HEK293 (cell line): Measurements from ENCODE around the gene PRRT3.

Experiments
- FEZF1 ChIP-seq: fragments of 450-650 bp; formaldehyde crosslinking; IDR thresholded peaks from 2 replicates; pipeline ENCODE4 v1.5.1; 2016; ENCODE audit warnings: missing biosample characterization, missing genetic modification characterization
- GLIS1 ChIP-seq: fragments of 450-650 bp; formaldehyde crosslinking; IDR thresholded peaks from 2 replicates; pipeline ENCODE4 v1.5.1; 2016; ENCODE audit warnings: missing biosample characterization, missing genetic modification characterization
- KLF9 ChIP-seq: fragments of 450-650 bp; formaldehyde crosslinking; IDR thresholded peaks from 2 replicates; pipeline ENCODE4 v1.5.1; 2016; ENCODE audit warnings: missing biosample characterization, missing genetic modification characterization, low read depth
- MYNN ChIP-seq: fragments of 450-650 bp; formaldehyde crosslinking; IDR thresholded peaks from 2 replicates; pipeline ENCODE4 v1.5.1; 2016; ENCODE audit warnings: missing biosample characterization, missing genetic modification characterization, borderline replicate concordance
- SP2 ChIP-seq: fragments of 450-650 bp; formaldehyde crosslinking; IDR thresholded peaks from 2 replicates; pipeline ENCODE4 v1.5.1; 2016; ENCODE audit warnings: missing biosample characterization, missing genetic modification characterization
- SP3 ChIP-seq: fragments of 450-650 bp; formaldehyde crosslinking; IDR thresholded peaks from 2 replicates; pipeline ENCODE4 v1.5.1; 2016; ENCODE audit warnings: missing biosample characterization, missing genetic modification characterization
- WT1 ChIP-seq: fragments of 450-650 bp; formaldehyde crosslinking; IDR thresholded peaks from 2 replicates; pipeline ENCODE4 v1.5.1; 2016; ENCODE audit warnings: missing biosample characterization, missing genetic modification characterization
- ZBTB20 ChIP-seq: fragments of 450-650 bp; formaldehyde crosslinking; IDR thresholded peaks from 2 replicates; pipeline ENCODE4 v1.5.1; 2016; ENCODE audit warnings: missing biosample characterization, missing genetic modification characterization
- ZBTB48 ChIP-seq: fragments of 450-650 bp; formaldehyde crosslinking; IDR thresholded peaks from 2 replicates; pipeline ENCODE4 v1.5.1; 2016; ENCODE audit warnings: missing biosample characterization, missing genetic modification characterization
- ZNF266 ChIP-seq: fragments of 450-650 bp; formaldehyde crosslinking; IDR thresholded peaks from 2 replicates; pipeline ENCODE4 v1.5.1; 2016; ENCODE audit warnings: missing biosample characterization, missing genetic modification characterization, low read depth
- ZNF335 ChIP-seq: fragments of 450-650 bp; formaldehyde crosslinking; conservative IDR thresholded peaks from 2 replicates; pipeline ENCODE4 v1.5.1; 2016; ENCODE audit warnings: missing biosample characterization, missing genetic modification characterization
- ZNF341 ChIP-seq: fragments of 450-650 bp; formaldehyde crosslinking; IDR thresholded peaks from 2 replicates; pipeline ENCODE4; 2016; ENCODE audit warnings: low read depth, missing biosample characterization, missing genetic modification characterization
- ZNF561 ChIP-seq: fragments of 450-650 bp; IDR thresholded peaks from 2 replicates; pipeline ENCODE4 v1.5.1; 2018; ENCODE audit warnings: missing biosample characterization, missing genetic modification characterization, borderline replicate concordance
- ZNF600 ChIP-seq: fragments of 450-650 bp; formaldehyde crosslinking; IDR thresholded peaks from 2 replicates; pipeline ENCODE4 v1.5.1; 2016; ENCODE audit warnings: missing biosample characterization, missing genetic modification characterization
- ZNF701 ChIP-seq: fragments of 450-650 bp; formaldehyde crosslinking; IDR thresholded peaks from 2 replicates; pipeline ENCODE4 v1.5.1; 2016; ENCODE audit warnings: missing biosample characterization, missing genetic modification characterization
- ZNF76 ChIP-seq: fragments of 450-650 bp; formaldehyde crosslinking; IDR thresholded peaks from 2 replicates; pipeline ENCODE4; 2016; ENCODE audit warnings: low read depth, missing biosample characterization, missing genetic modification characterization, borderline replicate concordance
- ZNF785 ChIP-seq: fragments of 450-650 bp; formaldehyde crosslinking; IDR thresholded peaks from 2 replicates; pipeline ENCODE4 v1.5.1; 2016; ENCODE audit warnings: missing biosample characterization, missing genetic modification characterization
- ZSCAN30 ChIP-seq: fragments of 450-650 bp; IDR thresholded peaks from 2 replicates; pipeline ENCODE4 v1.5.1; 2018; ENCODE audit warnings: missing biosample characterization, mild to moderate bottlenecking, missing genetic modification characterization, moderate library complexity
- TF ChIP-seq, protein P1 (sequence below): fragments of 450-650 bp; formaldehyde crosslinking; conservative IDR thresholded peaks from 2 replicates; pipeline ENCODE4 v1.5.1; 2016; ENCODE audit warnings: low read depth, missing biosample characterization, missing genetic modification characterization
- TF ChIP-seq, protein P2 (sequence below): fragments of 450-650 bp; formaldehyde crosslinking; conservative IDR thresholded peaks from 2 replicates; pipeline ENCODE4 v1.5.1; 2016; ENCODE audit warnings: low read depth, missing biosample characterization, missing genetic modification characterization
- TF ChIP-seq, protein P3 (sequence below): fragments of 450-650 bp; formaldehyde crosslinking; IDR thresholded peaks from 2 replicates; pipeline ENCODE4; 2016; ENCODE audit warnings: missing biosample characterization, missing genetic modification characterization

PRRT3 gene

DNA sequence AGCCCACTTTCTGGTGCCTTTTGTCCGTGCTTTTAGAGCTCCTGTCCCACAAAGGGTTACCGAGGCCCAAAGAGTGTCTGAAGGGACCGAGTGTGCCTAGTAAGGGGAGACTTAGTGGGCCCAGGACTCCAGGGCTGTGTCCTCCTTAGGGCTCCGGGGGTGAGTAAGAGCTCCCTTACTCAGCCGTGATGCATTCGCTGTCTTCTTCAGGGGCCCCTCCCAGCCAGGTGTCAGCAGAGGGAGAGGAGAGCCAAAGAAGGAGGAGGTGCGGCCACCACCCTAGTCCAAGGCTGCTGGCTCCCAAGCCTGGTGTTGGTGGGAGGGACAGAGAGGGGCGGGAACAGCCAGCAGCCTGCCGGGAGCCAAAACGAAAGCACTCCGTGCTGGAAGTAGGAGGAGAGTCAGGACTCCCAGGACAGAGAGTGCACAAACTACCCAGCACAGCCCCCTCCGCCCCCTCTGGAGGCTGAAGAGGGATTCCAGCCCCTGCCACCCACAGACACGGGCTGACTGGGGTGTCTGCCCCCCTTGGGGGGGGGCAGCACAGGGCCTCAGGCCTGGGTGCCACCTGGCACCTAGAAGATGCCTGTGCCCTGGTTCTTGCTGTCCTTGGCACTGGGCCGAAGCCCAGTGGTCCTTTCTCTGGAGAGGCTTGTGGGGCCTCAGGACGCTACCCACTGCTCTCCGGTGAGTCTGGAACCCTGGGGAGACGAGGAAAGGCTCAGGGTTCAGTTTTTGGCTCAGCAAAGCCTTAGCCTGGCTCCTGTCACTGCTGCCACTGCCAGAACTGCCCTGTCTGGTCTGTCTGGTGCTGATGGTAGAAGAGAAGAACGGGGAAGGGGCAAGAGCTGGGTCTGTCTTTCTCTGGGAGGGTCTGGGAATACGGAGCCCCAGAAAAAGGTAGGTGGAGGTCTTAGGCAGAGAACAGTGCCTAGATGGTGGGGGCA, 35.2 kb downstream of the PRRT3 start, which contains the start of gene IL17RC (continued):
- TF ChIP-seq, protein P1, sequence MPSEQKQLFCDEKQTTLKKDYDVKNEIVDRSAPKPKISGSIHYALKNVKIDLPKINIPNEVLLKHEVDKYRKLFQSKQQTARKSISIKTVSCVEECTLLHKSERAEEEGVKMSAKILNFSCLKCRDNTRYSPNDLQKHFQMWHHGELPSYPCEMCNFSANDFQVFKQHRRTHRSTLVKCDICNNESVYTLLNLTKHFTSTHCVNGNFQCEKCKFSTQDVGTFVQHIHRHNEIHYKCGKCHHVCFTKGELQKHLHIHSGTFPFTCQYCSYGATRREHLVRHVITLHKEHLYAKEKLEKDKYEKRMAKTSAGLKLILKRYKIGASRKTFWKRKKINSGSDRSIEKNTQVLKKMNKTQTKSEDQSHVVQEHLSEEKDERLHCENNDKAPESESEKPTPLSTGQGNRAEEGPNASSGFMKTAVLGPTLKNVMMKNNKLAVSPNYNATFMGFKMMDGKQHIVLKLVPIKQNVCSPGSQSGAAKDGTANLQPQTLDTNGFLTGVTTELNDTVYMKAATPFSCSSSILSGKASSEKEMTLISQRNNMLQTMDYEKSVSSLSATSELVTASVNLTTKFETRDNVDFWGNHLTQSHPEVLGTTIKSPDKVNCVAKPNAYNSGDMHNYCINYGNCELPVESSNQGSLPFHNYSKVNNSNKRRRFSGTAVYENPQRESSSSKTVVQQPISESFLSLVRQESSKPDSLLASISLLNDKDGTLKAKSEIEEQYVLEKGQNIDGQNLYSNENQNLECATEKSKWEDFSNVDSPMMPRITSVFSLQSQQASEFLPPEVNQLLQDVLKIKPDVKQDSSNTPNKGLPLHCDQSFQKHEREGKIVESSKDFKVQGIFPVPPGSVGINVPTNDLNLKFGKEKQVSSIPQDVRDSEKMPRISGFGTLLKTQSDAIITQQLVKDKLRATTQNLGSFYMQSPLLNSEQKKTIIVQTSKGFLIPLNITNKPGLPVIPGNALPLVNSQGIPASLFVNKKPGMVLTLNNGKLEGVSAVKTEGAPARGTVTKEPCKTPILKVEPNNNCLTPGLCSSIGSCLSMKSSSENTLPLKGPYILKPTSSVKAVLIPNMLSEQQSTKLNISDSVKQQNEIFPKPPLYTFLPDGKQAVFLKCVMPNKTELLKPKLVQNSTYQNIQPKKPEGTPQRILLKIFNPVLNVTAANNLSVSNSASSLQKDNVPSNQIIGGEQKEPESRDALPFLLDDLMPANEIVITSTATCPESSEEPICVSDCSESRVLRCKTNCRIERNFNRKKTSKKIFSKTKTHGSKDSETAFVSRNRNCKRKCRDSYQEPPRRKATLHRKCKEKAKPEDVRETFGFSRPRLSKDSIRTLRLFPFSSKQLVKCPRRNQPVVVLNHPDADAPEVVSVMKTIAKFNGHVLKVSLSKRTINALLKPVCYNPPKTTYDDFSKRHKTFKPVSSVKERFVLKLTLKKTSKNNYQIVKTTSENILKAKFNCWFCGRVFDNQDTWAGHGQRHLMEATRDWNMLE (tag by site-specific recombination), result no peak
- TF ChIP-seq ZBTB48 (tag by site-specific recombination) (peak; percentile 97), ZNF561 (tag by site-specific recombination) (0 out of 2 replicates have a peak, but pooled peaks have one; percentile 45), ZBTB20 (tag by site-specific recombination) (peak; percentile 91), WT1 (peak; percentile 17; the same call in 1 of the 2 replicates), MYNN (no peak), ZSCAN30 (tag by site-specific recombination) (peak; percentile 98), GLIS1 (tag by site-specific recombination) (peak; percentile 70), ZNF76 (tag by site-specific recombination) (peak; percentile 60; the same call in 1 of the 2 replicates), ZNF335 (peak; percentile 67), ZNF785 (tag by site-specific recombination) (no peak), ZNF341 (peak; percentile 100), FEZF1 (tag by site-specific recombination) (no peak), ZNF266 (tag by site-specific recombination) (no peak), ZNF600 (tag by site-specific recombination) (peak; percentile 100), SP3 (peak; percentile 83), KLF9 (tag by site-specific recombination) (peak; percentile 83), ZNF701 (tag by site-specific recombination) (no peak), SP2 (tag by site-specific recombination) (peak; percentile 90)
- TF ChIP-seq, protein P2, sequence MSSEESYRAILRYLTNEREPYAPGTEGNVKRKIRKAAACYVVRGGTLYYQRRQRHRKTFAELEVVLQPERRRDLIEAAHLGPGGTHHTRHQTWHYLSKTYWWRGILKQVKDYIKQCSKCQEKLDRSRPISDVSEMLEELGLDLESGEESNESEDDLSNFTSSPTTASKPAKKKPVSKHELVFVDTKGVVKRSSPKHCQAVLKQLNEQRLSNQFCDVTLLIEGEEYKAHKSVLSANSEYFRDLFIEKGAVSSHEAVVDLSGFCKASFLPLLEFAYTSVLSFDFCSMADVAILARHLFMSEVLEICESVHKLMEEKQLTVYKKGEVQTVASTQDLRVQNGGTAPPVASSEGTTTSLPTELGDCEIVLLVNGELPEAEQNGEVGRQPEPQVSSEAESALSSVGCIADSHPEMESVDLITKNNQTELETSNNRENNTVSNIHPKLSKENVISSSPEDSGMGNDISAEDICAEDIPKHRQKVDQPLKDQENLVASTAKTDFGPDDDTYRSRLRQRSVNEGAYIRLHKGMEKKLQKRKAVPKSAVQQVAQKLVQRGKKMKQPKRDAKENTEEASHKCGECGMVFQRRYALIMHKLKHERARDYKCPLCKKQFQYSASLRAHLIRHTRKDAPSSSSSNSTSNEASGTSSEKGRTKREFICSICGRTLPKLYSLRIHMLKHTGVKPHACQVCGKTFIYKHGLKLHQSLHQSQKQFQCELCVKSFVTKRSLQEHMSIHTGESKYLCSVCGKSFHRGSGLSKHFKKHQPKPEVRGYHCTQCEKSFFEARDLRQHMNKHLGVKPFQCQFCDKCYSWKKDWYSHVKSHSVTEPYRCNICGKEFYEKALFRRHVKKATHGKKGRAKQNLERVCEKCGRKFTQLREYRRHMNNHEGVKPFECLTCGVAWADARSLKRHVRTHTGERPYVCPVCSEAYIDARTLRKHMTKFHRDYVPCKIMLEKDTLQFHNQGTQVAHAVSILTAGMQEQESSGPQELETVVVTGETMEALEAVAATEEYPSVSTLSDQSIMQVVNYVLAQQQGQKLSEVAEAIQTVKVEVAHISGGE (tag by site-specific recombination), result peak; percentile 22; the same call in 1 of the 2 replicates
- TF ChIP-seq, protein P3, sequence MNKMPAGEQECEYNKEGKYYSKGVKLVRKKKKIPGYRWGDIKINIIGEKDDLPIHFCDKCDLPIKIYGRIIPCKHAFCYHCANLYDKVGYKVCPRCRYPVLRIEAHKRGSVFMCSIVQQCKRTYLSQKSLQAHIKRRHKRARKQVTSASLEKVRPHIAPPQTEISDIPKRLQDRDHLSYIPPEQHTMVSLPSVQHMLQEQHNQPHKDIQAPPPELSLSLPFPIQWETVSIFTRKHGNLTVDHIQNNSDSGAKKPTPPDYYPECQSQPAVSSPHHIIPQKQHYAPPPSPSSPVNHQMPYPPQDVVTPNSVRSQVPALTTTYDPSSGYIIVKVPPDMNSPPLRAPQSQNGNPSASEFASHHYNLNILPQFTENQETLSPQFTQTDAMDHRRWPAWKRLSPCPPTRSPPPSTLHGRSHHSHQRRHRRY (tag by site-specific recombination), result no peak
- TF ChIP-seq, all 188 proteins: peak for 27
